Brain microvascular endothelial cell (primary cell): ENCODE data around the gene ASCL1.

Experiments
- DNase-seq: peaks from one replicate; pipeline ENCODE4 v3.0.0-alpha.2; 2020
- H3K27ac ChIP-seq: fragments of 250-450 bp; sonication (Bioruptor Pico); 2 replicates; pipeline ENCODE4 v1.5.1; 2020; ENCODE audit warnings: mild to moderate bottlenecking, moderate library complexity
- H3K27me3 ChIP-seq: fragments of 250-450 bp; sonication (Bioruptor Pico); replicated peaks from 2 replicates; pipeline ENCODE4 v1.5.1; 2020; ENCODE audit warnings: mild to moderate bottlenecking
- H3K36me3 ChIP-seq: fragments of 250-450 bp; sonication (Bioruptor Pico); replicated peaks from 2 replicates; pipeline ENCODE4 v1.5.1; 2020; ENCODE audit warnings: mild to moderate bottlenecking
- H3K4me3 ChIP-seq: 2 replicates; pipeline ENCODE4 v1.5.1; 2011; ENCODE audit warnings: low read depth, mild to moderate bottlenecking, control low read depth, low read length, moderate library complexity
- in situ Hi-C: cut with HindIII; loops from 2 replicates; pipeline ENCODE4 v1.10.0; 2017; ENCODE audit warnings: low sequenced_read_pairs, low pct_ligation_motif_present
- TF ChIP-seq, protein P1 (sequence below): IDR thresholded peaks from 2 replicates; pipeline ENCODE4 v1.5.1; 2011; ENCODE audit warnings: low read depth, mild to moderate bottlenecking, moderate library complexity, low read length, control low read depth, inconsistent platforms; ENCODE audit errors: missing control alignments

Gene ASCL1

DNA sequence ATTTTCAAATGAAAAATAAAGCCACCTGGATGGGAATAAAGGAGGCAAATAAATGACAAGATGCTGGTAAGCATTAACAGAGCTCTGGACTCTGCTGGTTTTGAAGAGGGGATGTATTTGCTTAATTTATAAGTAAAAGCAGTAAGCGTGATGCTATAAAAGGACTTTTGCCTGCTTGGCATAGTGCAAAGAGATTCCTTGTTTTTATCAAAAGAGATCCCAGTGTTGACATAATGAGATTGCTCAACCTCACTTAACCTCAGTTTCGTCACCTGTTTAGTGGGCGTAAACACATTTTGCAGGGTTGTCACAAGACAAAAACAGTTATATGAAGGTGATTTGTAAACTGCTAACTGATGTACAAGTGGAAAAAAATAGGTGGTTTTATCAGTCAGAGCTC, 13.8 kb downstream of the ASCL1 start:
- H3K36me3 ChIP-seq: no peaks in the 10 kb centered on the region
- DNase-seq: no peak
- H3K27me3 ChIP-seq: no peaks in the 10 kb centered on the region
- no peak overlapping the region for H3K27ac ChIP-seq
- TF ChIP-seq, protein P1, sequence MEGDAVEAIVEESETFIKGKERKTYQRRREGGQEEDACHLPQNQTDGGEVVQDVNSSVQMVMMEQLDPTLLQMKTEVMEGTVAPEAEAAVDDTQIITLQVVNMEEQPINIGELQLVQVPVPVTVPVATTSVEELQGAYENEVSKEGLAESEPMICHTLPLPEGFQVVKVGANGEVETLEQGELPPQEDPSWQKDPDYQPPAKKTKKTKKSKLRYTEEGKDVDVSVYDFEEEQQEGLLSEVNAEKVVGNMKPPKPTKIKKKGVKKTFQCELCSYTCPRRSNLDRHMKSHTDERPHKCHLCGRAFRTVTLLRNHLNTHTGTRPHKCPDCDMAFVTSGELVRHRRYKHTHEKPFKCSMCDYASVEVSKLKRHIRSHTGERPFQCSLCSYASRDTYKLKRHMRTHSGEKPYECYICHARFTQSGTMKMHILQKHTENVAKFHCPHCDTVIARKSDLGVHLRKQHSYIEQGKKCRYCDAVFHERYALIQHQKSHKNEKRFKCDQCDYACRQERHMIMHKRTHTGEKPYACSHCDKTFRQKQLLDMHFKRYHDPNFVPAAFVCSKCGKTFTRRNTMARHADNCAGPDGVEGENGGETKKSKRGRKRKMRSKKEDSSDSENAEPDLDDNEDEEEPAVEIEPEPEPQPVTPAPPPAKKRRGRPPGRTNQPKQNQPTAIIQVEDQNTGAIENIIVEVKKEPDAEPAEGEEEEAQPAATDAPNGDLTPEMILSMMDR: no peak
- in situ Hi-C loops: loop anchor here (25.0 kb wide), 1 partner anchor 566 kb away; no protein-coding TSS in a partner anchor
- H3K4me3 ChIP-seq: no peak overlapping the region

DNA sequence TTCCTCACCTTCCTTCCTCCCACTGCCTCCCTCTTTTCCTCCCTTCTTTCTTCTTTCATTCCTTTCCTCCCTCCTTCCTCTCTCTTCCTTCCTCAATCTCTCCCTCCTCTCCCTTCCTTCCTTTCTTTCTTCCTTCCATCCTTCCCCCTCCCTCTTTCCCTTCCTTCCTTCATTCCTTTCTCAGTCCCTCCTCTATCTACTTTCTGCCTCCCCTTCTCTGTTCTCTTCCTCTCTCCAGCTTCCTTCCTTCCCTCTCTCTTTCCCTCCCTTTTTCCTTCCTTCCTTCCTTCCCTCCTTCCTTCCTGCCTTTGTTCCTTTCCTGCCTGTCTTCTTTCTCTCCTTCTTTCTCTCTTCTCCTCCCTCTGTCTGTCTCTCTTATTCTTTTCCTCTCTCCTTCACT, 16.1 kb downstream of the ASCL1 start:
- in situ Hi-C loops: loop anchor here (25.0 kb wide), 1 partner anchor 564 kb away; no protein-coding TSS in a partner anchor

DNA sequence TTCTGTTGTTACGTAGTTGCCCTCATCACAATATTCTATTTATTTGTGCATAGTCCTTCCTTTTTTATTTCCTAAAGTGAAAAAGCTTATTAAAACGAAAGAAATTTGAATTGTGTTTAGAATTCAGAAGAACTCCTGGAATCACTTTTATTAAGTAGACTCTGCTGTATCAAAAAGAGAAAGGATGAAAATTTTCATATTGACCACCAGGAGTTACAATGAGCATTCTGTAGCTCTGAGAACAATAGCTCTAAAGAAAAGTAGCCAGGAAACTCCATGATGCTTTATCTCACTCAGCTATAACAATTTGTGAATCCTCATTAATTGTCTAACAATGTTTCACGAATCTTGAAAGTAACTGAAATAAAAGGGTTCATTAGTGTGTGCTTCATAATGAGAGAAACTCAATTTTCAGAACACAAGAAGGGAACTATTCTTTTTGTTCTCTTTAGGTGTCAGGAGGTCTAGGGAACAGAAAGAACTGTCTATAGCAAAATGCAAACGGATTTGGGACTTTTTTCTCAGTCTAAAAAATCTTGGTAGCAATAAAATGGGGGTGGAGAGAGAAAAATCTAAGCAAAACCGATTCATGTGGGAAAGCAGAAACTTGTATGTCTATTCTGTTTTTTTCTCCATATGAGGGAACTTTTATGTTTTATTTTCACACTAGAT, 19.3 kb downstream of the ASCL1 start:
- no peak overlapping the region for H3K4me3 ChIP-seq
- no peaks in the 10 kb centered on the region for H3K36me3 ChIP-seq
- TF ChIP-seq, protein P1: no peak
- no peak for DNase-seq
- no peak overlapping the region for H3K27ac ChIP-seq
- H3K27me3 ChIP-seq: no peaks in the 10 kb centered on the region
- in situ Hi-C loops: no loop called here

More for the DNA sequence above, 16.1 kb downstream of the ASCL1 start:
- Histone ChIP-seq H3K27ac (no peak overlapping the region), H3K27me3 (no peaks in the 10 kb centered on the region), H3K36me3 (no peaks in the 10 kb centered on the region), H3K4me3 (no peak overlapping the region)
- no peak for DNase-seq
- TF ChIP-seq, protein P1: no peak

DNA sequence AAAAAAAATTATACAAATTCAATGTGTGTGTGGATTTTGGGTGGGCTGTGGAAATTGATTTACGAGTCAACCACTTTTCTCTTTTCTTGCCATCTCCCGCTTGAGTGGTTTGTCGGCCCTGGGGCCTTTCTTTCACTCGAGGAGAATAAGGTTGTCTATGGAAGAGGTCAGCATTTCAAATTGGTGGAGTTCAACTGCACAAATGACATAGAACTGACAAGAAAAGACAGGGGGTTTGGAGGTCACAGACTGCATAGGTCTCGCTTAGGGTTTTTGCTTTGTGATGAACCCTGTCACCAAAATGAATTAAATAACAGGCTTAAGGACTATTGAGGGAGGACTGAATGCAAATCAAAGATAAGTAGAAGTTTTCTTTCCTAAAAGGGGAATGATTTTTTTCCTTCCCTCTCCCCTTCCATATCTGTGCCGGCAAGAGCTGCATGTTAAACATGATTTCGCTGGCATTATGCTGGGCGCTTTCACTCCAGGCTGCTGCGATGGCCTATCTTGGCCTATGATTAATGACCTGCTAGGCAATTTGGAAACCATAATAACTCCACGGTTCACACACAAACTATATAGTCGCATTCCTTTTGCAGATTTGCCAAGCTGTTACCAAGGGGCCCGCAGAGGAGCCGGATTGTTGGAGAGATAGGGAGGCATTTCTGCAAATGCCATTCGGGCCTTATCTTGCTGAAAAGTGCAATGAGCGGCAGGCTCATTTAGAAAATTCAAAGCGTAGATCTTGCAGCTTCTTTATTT, 20.7 kb downstream of the ASCL1 start:
- in situ Hi-C loops: no loop called here
- Histone ChIP-seq H3K36me3 (no peaks in the 10 kb centered on the region), H3K27ac (no peak overlapping the region), H3K4me3 (no peak overlapping the region), H3K27me3 (no peaks in the 10 kb centered on the region)
- TF ChIP-seq, protein P1: no peak
- no peak for DNase-seq

GRCh38 chr12:102980350-102980749, 22.9 kb downstream of the ASCL1 start:
- Histone ChIP-seq H3K36me3 (no peaks in the 10 kb centered on the region), H3K4me3 (no peak overlapping the region), H3K27ac (no peak overlapping the region), H3K27me3 (no peaks in the 10 kb centered on the region)
- TF ChIP-seq, protein P1: no peak
- in situ Hi-C loops: no loop called here
- no peak for DNase-seq

DNA sequence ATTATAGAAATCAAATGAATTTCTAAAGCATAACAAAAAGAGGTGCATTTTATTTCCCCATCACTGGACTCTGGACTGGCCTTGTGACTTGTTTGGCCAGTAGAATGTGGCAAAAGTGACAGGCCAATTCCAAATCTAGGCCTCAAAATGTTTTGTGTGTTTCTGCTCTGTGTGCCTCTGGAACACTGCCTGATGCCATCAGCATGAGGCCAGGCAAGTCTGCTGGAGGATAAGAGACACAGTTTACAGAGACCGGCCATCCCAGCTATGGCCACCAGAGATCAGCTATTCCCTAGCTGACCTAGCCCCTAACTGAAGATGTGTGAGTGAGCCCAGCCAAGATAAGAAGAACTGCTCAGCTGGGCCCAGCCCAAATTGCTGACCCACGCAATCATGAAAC, 32.9 kb downstream of the ASCL1 start:
- DNase-seq: no peak
- Histone ChIP-seq H3K27ac (no peak overlapping the region), H3K4me3 (no peak overlapping the region), H3K36me3 (no peaks in the 10 kb centered on the region), H3K27me3 (no peaks in the 10 kb centered on the region)
- TF ChIP-seq, protein P1: no peak
- in situ Hi-C loops: no loop called here
